Kidney epithelial cell (primary cell): ENCODE measurements around the gene TENM3. TPM values are rescaled to one million over a fixed set of nuclear protein-coding genes. Genes with fewer than 3 reads are reported as not detected.

Experiments
- DNase-seq: peaks from one replicate; pipeline ENCODE4 v3.0.0-alpha.2; 2010; ENCODE audit warnings: low read depth
- H3K27me3 ChIP-seq: 2 replicates; pipeline ENCODE4 v1.6.0; 2011; ENCODE audit warnings: low read length; ENCODE audit not compliant: control insufficient read depth, insufficient read depth
- H3K36me3 ChIP-seq: 2 replicates; pipeline ENCODE4 v1.5.1; 2011; ENCODE audit warnings: low read length; ENCODE audit not compliant: control insufficient read depth, insufficient read depth
- H3K4me3 ChIP-seq: 2 replicates; pipeline ENCODE4 v1.5.1; 2011; ENCODE audit warnings: low read depth, mild to moderate bottlenecking, control low read depth, low read length
- total RNA-seq: library from RNA; depleted of rRNA; stranded (reverse); fragments of >200 nt; gene quantifications from 2 replicates; pipeline ENCODE4 v1.2.3, GENCODE V29; 2015
- TF ChIP-seq, protein P1 (sequence below): IDR thresholded peaks from 2 replicates; pipeline ENCODE4 v1.5.1; 2011; ENCODE audit warnings: mild to moderate bottlenecking, moderate library complexity, low read length, control low read depth, inconsistent platforms; ENCODE audit not compliant: insufficient read depth, poor library complexity, severe bottlenecking

Gene TENM3
- total RNA-seq, 1 donor from 2014 or later, result 11.2 TPM

DNA sequence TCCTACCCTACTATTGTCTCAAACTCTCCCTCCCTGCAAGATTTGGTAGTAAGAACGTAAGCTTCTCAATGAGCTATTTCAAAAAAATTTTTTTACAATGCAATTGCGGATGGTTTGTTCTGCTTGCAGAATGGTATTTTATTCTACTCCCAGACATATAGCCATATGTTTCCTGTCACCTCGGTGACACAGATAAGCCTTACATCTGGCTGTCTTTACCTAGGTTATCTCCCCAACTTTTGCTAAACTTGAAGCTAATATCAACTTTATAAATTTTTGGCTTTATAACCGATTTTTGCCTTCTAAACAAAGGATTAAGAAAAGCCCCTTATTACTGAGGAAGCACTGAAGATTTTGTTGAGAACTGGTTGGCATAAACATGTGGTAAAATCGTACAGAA lies 331.5 kb downstream of the TENM3 start:
- H3K4me3 ChIP-seq, result no peak overlapping the region
- no peak for DNase-seq
- no peaks in the 10 kb centered on the region for H3K27me3 ChIP-seq
- no peaks in the 10 kb centered on the region for H3K36me3 ChIP-seq
- TF ChIP-seq, protein P1, sequence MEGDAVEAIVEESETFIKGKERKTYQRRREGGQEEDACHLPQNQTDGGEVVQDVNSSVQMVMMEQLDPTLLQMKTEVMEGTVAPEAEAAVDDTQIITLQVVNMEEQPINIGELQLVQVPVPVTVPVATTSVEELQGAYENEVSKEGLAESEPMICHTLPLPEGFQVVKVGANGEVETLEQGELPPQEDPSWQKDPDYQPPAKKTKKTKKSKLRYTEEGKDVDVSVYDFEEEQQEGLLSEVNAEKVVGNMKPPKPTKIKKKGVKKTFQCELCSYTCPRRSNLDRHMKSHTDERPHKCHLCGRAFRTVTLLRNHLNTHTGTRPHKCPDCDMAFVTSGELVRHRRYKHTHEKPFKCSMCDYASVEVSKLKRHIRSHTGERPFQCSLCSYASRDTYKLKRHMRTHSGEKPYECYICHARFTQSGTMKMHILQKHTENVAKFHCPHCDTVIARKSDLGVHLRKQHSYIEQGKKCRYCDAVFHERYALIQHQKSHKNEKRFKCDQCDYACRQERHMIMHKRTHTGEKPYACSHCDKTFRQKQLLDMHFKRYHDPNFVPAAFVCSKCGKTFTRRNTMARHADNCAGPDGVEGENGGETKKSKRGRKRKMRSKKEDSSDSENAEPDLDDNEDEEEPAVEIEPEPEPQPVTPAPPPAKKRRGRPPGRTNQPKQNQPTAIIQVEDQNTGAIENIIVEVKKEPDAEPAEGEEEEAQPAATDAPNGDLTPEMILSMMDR, result no peak

DNA sequence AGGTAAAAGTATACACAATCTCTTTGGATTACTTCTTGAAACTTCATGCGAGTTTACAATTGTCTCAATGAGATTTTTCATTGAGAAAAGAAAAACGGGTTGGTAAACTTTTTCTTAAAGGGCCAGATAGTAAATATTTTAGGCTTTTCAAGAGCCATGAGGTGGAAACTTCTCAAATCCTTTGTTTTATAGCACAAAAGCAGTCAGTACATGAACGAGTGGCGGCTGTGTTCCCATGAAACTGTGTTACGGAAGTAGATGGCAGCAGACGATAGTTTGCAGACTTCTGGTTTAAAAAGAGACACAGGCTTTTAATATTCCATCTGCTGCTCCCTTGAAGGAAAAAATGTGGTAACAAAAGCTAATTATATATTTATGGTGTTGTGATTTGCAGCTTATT lies 332.0 kb downstream of the TENM3 start:
- TF ChIP-seq, protein P1, result no peak
- Histone ChIP-seq H3K36me3 (no peaks in the 10 kb centered on the region), H3K4me3 (no peak overlapping the region), H3K27me3 (no peaks in the 10 kb centered on the region)
- no peak for DNase-seq

DNA sequence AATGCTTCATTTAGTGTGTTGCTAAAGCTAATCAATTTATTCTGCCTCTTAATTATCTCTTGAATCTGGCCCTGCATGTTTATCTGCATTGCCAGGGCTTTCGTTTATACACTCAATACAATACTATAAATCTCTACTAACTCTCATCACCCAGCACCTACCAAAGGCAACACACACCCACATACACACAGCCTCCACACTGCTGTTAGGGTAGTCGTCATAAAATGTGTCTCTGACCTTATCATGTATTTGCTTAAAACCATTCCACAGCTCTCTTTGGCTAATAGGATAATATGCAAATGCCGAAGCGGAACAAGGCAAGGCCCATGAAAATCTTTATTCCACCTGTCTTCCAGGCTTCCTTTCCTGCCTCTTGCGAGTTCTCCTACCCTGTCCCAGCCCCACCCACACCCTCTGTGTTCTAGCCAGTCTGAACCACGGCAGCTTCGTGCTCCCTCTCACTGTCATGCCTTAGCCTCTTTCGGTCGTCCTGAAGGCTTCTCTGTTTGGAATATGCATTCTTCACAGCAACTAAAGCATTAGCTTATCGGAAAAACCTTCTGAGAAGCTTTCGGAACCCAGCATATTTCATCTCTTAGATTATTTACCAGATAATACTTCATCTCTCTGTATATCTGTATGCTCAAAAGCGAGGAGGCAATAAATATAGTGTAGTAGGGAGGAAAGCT lies 333.5 kb downstream of the TENM3 start:
- H3K27me3 ChIP-seq, result no peaks in the 10 kb centered on the region
- TF ChIP-seq, protein P1, result no peak
- no peak overlapping the region for H3K4me3 ChIP-seq
- no peaks in the 10 kb centered on the region for H3K36me3 ChIP-seq
- no peak for DNase-seq

DNA sequence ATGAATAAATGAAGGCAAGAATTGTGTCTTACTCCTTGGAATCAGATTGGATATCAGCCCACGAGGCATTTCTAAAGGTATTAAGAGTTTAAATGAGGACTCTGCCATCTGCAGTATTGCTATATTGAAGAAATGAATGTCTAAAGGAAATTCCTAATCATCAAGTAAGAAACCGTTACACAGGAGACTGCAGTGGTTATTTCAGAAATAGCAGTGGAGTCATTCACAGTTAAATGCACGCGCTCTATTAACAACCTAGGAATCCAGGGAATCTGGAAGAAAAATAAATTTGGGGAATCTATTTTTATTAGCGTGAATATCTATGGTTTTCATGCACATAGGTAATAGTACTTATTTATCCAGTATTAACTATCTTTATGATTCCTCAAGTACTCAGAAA lies 334.2 kb downstream of the TENM3 start:
- TF ChIP-seq, protein P1, result no peak
- Histone ChIP-seq H3K36me3 (no peaks in the 10 kb centered on the region), H3K4me3 (no peak overlapping the region), H3K27me3 (no peaks in the 10 kb centered on the region)
- no peak for DNase-seq

DNA sequence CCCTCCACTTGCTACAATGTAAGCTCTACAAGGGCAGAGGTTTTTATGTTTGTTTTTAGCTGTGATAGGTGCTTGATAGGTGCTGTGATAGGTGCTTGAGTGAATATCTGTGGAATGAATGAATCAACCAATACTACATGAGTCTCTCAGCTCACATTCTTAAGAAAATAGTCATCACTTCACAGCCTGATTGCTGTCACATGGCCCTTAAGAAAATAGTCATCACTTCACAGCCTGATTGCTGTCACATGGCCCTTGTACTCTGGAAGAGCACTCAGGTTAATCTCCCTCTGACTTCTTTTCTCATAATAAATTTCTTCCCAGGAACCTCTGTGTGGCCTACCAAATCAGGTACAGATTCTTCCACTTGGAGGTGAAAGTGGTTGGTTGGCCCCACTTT lies 335.2 kb downstream of the TENM3 start:
- no peak overlapping the region for H3K4me3 ChIP-seq
- TF ChIP-seq, protein P1, result no peak
- no peaks in the 10 kb centered on the region for H3K36me3 ChIP-seq
- DNase-seq, result peak; percentile 89
- no peaks in the 10 kb centered on the region for H3K27me3 ChIP-seq

DNA sequence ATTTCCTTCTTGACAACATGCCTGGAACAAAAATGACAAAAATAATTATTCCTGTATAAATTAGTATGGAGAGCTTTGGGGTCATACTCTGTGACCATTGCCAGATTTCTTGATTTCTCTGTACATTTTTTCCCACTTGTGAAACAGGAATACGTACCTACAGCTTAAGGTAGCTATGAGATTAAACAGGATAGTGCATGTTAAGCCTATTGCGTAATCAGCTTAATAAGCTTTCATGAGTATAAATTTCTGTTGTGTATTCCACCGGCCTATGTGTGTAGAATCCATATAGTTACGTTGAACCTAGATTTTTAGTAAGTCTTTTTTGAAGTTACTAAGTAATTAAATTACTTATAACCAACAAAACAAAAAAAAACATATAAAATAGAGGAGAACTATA lies 339.0 kb downstream of the TENM3 start:
- TF ChIP-seq, protein P1, result no peak
- no peak for DNase-seq
- Histone ChIP-seq H3K27me3 (no peaks in the 10 kb centered on the region), H3K4me3 (no peak overlapping the region), H3K36me3 (no peaks in the 10 kb centered on the region)
